ENCODE measurements around the gene BBX.
"Not testable (repeated sequence)": the region's sequence is repeated elsewhere in the genome, so short reads cannot be mapped to it uniquely, and the experiment has no call there.

BBX gene

GRCh38 chr3:107689355-107689754 is 166.6 kb downstream of the BBX start:
- DNase-seq (ENCODE audit: extremely low read depth, low read depth): no peak
- no peak for TF ChIP-seq CTCF (IDR thresholded peaks at IDR 0.05; ENCODE audit: low read depth, low read length)

GRCh38 chr3:107690522-107691138 is 167.9 kb downstream of the BBX start:
- peak; percentile 48 for TF ChIP-seq CTCF (IDR thresholded peaks at IDR 0.05; ENCODE audit: low read depth, low read length)
- peak; percentile 41 for DNase-seq (ENCODE audit: extremely low read depth, low read depth)

- not testable (repeated sequence) for DNase-seq (ENCODE audit: extremely low read depth, low read depth)
Observed at GRCh38 chr3:107691984-107692383, 169.2 kb downstream of the BBX start.

DNA sequence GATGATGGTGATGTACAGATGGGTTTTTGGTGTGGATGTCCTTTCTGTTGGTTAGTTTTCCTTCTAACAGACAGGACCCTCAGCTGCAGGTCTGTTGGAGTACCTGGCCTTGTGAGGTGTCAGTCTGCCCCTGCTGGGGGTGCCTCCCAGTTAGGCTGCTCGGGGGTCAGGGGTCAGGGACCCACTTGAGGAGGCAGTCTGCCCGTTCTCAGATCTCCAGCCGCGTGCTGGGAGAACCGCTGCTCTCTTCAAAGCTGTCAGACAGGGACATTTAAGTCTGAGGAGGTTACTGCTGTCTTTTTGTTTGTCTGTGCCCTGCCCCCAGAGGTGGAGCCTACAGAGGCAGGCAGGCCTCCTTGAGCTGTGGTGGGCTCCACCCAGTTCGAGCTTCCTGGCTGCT is 174.6 kb downstream of the BBX start:
- not testable (repeated sequence) for DNase-seq (ENCODE audit: extremely low read depth, low read depth)

DNA sequence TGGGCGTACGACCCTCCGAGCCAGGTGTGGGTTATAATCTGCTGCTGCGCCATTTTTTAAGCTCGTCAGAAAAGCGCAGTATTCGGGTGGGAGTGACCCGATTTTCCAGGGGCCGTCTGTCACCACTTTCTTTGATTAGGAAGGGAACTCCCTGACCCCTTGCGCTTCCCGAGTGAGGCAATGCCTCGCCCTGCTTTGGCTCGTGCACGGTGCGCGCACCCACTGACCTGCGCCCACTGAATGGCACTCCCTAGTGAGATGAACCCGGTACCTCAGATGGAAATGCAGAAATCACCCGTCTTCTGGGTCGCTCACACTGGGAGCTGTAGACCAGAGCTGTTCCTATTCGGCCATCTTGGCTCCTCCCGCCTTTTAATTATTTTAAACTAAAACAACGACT is 175.1 kb downstream of the BBX start:
- DNase-seq (ENCODE audit: extremely low read depth, low read depth): not testable (repeated sequence)

- no peak for DNase-seq (ENCODE audit: extremely low read depth, low read depth)
- no peak for TF ChIP-seq CTCF (IDR thresholded peaks at IDR 0.05; ENCODE audit: low read depth, low read length)
Observed at GRCh38 chr3:107699682-107700081, 176.9 kb downstream of the BBX start.

DNA sequence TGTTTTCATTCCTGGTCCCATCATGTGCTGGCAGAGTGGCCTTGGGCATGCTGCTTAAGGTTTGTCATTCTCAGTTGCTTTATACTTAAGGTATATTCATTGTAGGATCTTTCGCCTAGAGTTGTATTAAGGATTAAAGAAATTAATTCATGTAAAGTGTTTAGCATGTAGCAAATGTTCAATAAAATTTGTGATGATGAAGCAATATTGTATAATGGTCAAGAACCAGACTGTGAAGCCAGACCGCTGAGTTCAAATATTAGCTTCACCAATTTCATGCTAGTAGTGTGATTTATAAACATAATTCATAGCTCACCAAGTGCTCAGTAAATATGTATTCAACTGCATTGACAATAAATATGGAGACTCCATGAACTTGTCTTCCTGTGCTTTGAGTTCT is 178.5 kb downstream of the BBX start:
- no peak for DNase-seq (ENCODE audit: extremely low read depth, low read depth)
- TF ChIP-seq CTCF (IDR thresholded peaks at IDR 0.05; ENCODE audit: low read depth, low read length): no peak

DNA sequence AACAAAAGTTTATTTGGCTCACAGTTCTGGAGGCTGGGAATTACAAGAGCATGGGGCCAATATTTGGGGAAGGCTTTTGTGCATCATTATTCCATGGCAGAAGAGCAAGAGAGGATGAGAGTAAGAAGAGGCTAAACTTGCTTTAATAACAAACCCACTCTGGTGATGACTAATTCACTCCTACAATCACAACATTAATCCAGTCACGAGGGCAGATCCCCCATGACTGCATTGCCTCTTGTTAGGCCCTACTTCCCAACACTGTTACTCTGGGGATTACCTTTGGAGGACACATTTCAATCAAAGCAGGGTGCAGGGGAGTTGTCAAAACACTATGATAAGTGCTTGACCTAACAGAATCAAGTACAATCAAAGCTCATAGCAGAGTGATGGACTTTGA is 181.7 kb downstream of the BBX start:
- DNase-seq (ENCODE audit: extremely low read depth, low read depth): no peak
- no peak for TF ChIP-seq CTCF (IDR thresholded peaks at IDR 0.05; ENCODE audit: low read depth, low read length)

- DNase-seq (ENCODE audit: extremely low read depth, low read depth): no peak
- no peak for TF ChIP-seq CTCF (IDR thresholded peaks at IDR 0.05; ENCODE audit: low read depth, low read length)
Observed at GRCh38 chr3:107705046-107705445, 182.3 kb downstream of the BBX start.
